Measurements from ENCODE around the gene MAGI1.

DNA sequence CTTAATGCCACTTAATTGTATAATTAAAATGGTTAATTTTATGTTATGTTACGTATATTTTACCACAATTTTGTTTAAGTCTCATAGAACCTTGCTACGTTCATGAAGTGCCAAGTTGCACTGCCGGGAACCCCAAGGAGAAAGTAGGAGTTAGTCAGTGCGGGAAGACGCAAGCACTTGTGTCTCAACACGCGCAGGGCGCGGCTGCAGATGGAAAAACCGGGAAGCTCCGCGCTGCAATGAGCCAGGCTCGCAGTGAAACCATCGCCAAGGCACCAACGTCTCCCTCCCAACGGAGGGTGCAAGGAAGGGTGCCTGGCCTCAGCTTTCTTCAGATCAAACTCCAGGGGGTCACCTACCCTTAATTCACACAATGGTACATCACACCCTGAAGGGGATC lies 21.6 kb downstream of the MAGI1 start:
- TF ChIP-seq, protein P1, sequence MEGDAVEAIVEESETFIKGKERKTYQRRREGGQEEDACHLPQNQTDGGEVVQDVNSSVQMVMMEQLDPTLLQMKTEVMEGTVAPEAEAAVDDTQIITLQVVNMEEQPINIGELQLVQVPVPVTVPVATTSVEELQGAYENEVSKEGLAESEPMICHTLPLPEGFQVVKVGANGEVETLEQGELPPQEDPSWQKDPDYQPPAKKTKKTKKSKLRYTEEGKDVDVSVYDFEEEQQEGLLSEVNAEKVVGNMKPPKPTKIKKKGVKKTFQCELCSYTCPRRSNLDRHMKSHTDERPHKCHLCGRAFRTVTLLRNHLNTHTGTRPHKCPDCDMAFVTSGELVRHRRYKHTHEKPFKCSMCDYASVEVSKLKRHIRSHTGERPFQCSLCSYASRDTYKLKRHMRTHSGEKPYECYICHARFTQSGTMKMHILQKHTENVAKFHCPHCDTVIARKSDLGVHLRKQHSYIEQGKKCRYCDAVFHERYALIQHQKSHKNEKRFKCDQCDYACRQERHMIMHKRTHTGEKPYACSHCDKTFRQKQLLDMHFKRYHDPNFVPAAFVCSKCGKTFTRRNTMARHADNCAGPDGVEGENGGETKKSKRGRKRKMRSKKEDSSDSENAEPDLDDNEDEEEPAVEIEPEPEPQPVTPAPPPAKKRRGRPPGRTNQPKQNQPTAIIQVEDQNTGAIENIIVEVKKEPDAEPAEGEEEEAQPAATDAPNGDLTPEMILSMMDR (IDR thresholded peaks at IDR 0.05), result no peak
- TF ChIP-seq POLR2A (IDR thresholded peaks at IDR 0.05), result no peak

All from uterus (tissue), 2 donors.